ENCODE data around the gene KNCN. TPM values are rescaled to one million over a fixed set of nuclear protein-coding genes. Genes with fewer than 3 reads are reported as not detected.

The KNCN gene
- total RNA-seq, 4 donors from 2014 or later: not detected

DNA sequence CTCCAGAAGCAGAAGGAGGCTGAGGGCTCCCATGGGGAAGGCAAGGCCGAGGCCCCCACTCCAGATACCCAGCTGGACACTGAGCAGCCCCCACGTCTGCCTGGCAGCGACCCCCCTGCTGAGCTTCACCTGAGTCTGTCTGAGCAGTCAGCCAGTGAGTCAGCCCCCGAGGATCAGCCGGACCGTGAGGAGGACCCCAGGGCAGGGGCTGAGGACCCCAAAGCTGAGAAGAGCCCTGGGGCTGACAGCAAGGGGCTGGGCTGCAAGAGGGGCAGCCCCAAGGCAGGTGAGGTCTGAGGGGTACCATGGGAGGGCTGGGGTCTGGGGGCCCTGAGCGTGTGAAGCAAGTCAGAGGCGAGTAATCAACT lies 40.5 kb downstream of the KNCN start:
- TF ChIP-seq POLR2A (IDR thresholded peaks at IDR 0.05) (no peak), CTCF (IDR thresholded peaks at IDR 0.05) (no peak)
- no peaks in the 10 kb centered on the region for H3K4me1 ChIP-seq
- H3K27ac ChIP-seq: no peak overlapping the region
- H3K36me3 ChIP-seq: no peaks in the 10 kb centered on the region
- no peaks in the 10 kb centered on the region for H3K9me3 ChIP-seq
- DNase-seq: no peak
- H3K27me3 ChIP-seq: no peaks in the 10 kb centered on the region
- H3K4me3 ChIP-seq: no peak overlapping the region

- TF ChIP-seq POLR2A (IDR thresholded peaks at IDR 0.05) (no peak), CTCF (IDR thresholded peaks at IDR 0.05) (no peak)
- Histone ChIP-seq H3K4me1 (no peaks in the 10 kb centered on the region), H3K27me3 (no peaks in the 10 kb centered on the region), H3K27ac (no peak overlapping the region), H3K36me3 (no peaks in the 10 kb centered on the region), H3K4me3 (no peak overlapping the region), H3K9me3 (no peaks in the 10 kb centered on the region)
- no peak for DNase-seq
Measured at GRCh38 chr1:46510341-46510997, 41.0 kb downstream of the KNCN start.

DNA sequence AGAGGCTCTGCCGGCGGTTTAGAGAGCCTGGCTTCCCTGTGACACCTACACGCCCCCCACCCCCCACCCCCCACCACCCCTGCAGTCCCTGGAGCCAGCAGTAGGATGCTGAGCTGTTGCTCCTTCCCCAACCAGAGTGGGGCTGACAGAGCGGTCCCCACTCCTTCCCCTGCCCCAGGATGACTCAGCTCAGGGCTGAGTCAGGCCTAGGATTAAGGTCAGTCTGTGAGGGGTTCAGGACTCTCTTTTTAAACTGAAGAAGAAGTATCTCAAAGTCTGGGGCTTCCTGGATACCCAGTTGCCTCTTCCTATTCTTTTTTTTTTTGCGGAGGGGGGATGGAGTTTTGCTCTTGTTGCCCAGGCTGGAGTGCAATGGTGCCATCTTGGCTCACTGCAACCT lies 42.7 kb downstream of the KNCN start:
- Histone ChIP-seq H3K27ac (no peak overlapping the region), H3K9me3 (no peaks in the 10 kb centered on the region), H3K36me3 (no peaks in the 10 kb centered on the region), H3K4me1 (no peaks in the 10 kb centered on the region), H3K4me3 (no peak overlapping the region), H3K27me3 (no peaks in the 10 kb centered on the region)
- no peak for DNase-seq
- TF ChIP-seq CTCF (IDR thresholded peaks at IDR 0.05): no peak
- TF ChIP-seq POLR2A (IDR thresholded peaks at IDR 0.05): no peak

DNA sequence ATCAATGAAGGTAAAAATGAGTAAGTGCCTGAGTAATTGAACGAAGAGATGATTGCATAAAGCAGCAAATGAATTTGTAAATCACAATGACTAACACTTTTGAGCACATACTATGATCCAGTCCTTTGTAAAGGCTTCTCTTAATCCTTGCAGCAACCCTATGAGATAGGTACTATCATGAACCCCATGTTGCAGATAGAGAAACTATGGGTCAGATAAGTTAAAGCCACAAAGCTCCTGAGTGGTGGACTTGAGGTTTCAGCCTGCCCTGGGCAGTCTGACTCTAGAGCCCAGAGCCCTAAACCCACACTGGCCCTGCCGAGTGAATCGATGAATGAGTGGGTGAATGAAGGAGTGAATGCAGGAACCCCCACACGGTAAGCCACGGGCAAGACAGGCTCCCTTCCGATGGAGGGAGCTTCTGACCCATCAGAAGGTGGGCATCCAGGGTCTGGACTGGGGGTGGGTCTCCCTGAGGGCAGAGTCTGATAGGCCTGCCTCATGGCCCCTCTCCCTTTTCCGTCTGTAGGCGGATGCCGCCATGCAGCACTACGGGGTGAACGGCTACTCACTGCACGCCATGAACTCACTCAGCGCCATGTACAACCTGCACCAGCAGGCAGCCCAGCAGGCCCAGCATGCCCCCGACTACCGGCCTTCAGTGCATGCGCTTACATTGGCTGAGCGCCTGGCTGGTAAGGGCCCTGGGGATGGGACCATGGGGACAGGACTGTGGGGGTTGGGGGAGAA lies 44.8 kb downstream of the KNCN start:
- no peaks in the 10 kb centered on the region for H3K36me3 ChIP-seq
- no peak for TF ChIP-seq POLR2A (IDR thresholded peaks at IDR 0.05)
- no peak for TF ChIP-seq CTCF (IDR thresholded peaks at IDR 0.05)
- no peaks in the 10 kb centered on the region for H3K27me3 ChIP-seq
- no peak overlapping the region for H3K4me3 ChIP-seq
- no peaks in the 10 kb centered on the region for H3K4me1 ChIP-seq
- no peak overlapping the region for H3K27ac ChIP-seq
- H3K9me3 ChIP-seq: no peaks in the 10 kb centered on the region
- DNase-seq: no peak

DNA sequence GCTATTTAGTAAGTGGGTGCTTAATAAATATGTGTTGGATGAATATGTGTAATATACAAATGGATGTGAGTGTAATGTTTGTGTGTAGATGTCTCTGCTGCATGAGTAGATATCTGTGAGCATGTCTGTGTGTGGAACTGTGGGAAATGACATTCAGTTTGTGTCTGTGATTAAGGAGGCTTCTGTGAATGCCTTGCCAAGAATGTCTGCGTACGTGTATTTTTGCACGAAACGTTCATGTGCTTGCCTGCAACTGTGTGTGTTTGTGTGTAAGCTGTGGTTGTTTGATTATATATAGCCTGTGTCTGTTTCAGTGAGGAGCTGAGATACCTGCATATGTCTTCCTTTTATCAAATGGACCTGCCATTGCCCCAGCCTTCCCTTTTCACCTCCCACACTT lies 48.0 kb downstream of the KNCN start:
- no peak overlapping the region for H3K4me3 ChIP-seq
- H3K27ac ChIP-seq: no peak overlapping the region
- H3K36me3 ChIP-seq: no peaks in the 10 kb centered on the region
- no peak for DNase-seq
- H3K9me3 ChIP-seq: no peaks in the 10 kb centered on the region
- TF ChIP-seq POLR2A (IDR thresholded peaks at IDR 0.05) (no peak), CTCF (IDR thresholded peaks at IDR 0.05) (no peak)
- no peaks in the 10 kb centered on the region for H3K4me1 ChIP-seq
- H3K27me3 ChIP-seq: no peaks in the 10 kb centered on the region
